Endothelial cell of hepatic sinusoid (primary cell): ENCODE results near the gene PRRC2C.

Experiments
- in situ Hi-C: cut with HindIII; loops from 2 replicates; pipeline ENCODE4 v1.10.0; 2017; ENCODE audit warnings: low sequenced_read_pairs

PRRC2C gene

GRCh38 chr1:171627020-171627419 lies 141.7 kb downstream of the PRRC2C start:
- in situ Hi-C loops, result loop anchor here (25.0 kb wide), 1 partner anchor 335 kb away; no protein-coding TSS in a partner anchor

- in situ Hi-C loops, result loop anchor here (25.0 kb wide), 1 partner anchor 334 kb away; no protein-coding TSS in a partner anchor
These were observed 142.9 kb downstream of the PRRC2C start for GRCh38 chr1:171628225-171628624.

GRCh38 chr1:171635661-171636060 lies 150.3 kb downstream of the PRRC2C start:
- in situ Hi-C loops, result loop anchor here (25.0 kb wide), 1 partner anchor 327 kb away; no protein-coding TSS in a partner anchor

- in situ Hi-C loops, result loop anchor here (25.0 kb wide), 1 partner anchor 326 kb away; no protein-coding TSS in a partner anchor
These were observed 150.8 kb downstream of the PRRC2C start for GRCh38 chr1:171636141-171636540.

GRCh38 chr1:171637928-171638576 lies 152.7 kb downstream of the PRRC2C start:
- in situ Hi-C loops, result loop anchor here (25.0 kb wide), 1 partner anchor 324 kb away; no protein-coding TSS in a partner anchor

GRCh38 chr1:171640225-171640624 lies 154.9 kb downstream of the PRRC2C start:
- in situ Hi-C loops, result loop anchor here (25.0 kb wide), 1 partner anchor 322 kb away; no protein-coding TSS in a partner anchor

GRCh38 chr1:171641076-171641864 lies 155.9 kb downstream of the PRRC2C start:
- in situ Hi-C loops, result loop anchor here (25.0 kb wide), 1 partner anchor 321 kb away; no protein-coding TSS in a partner anchor

GRCh38 chr1:171642197-171642596 lies 156.9 kb downstream of the PRRC2C start:
- in situ Hi-C loops, result loop anchor here (25.0 kb wide), 1 partner anchor 320 kb away; no protein-coding TSS in a partner anchor
